OCI-LY3 (cell line): Measurements from ENCODE around the gene BCL11A.

ENCODE experiments used
- H2AFZ ChIP-seq: fragments of 200-600, 300-600 bp; shearing (Covaris generic); 2 replicates; pipeline ENCODE4 v1.6.0; 2014; ENCODE audit warnings: antibody characterized with exemption, low read depth, low read length
- H3K27ac ChIP-seq: fragments of 200-600, 300-600 bp; sonication (generic); 2 replicates; pipeline ENCODE4 v1.5.1; 2014; ENCODE audit warnings: mild to moderate bottlenecking, low read length, moderate library complexity, mixed read lengths
- H3K27me3 ChIP-seq: fragments of 200-600, 300-600 bp; sonication (generic); 2 replicates; pipeline ENCODE4 v1.6.1; 2014; ENCODE audit warnings: low read depth, low read length, mixed read lengths
- H3K36me3 ChIP-seq: fragments of 200-600, 300-600 bp; sonication (generic); replicated peaks from 2 replicates; pipeline ENCODE3; 2014; ENCODE audit warnings: low read depth, low read length, mixed read lengths
- H3K4me1 ChIP-seq: fragments of 300-600, 200-600 bp; sonication (generic); 2 replicates; pipeline ENCODE4 v1.6.1; 2014; ENCODE audit warnings: low read length, mixed read lengths
- H3K4me2 ChIP-seq: fragments of 200-600, 300-600 bp; sonication (generic); 2 replicates; pipeline ENCODE4 v1.6.1; 2014; ENCODE audit warnings: low read length, mixed read lengths
- H3K4me3 ChIP-seq: fragments of 300-600, 200-600 bp; sonication (generic); 2 replicates; pipeline ENCODE4 v1.5.1; 2014; ENCODE audit warnings: antibody characterized with exemption, mild to moderate bottlenecking, low read length, moderate library complexity
- H3K79me2 ChIP-seq: fragments of 300-600, 200-600 bp; shearing (Covaris generic); 2 replicates; pipeline ENCODE4 v1.6.1; 2014; ENCODE audit warnings: mild to moderate bottlenecking, low read length, mixed read lengths
- H3K9ac ChIP-seq: fragments of 300-600, 200-600 bp; shearing (Covaris generic); 2 replicates; pipeline ENCODE4 v1.6.0; 2014; ENCODE audit warnings: mild to moderate bottlenecking, low read length, moderate library complexity
- H3K9me3 ChIP-seq: fragments of 200-600, 300-600 bp; shearing (Covaris generic); 2 replicates; pipeline ENCODE4 v1.6.1; 2014; ENCODE audit warnings: low read length, mixed read lengths; ENCODE audit not compliant: insufficient read depth
- H4K20me1 ChIP-seq: fragments of 200-600, 300-600 bp; sonication (generic); 2 replicates; pipeline ENCODE4 v1.6.1; 2016; ENCODE audit warnings: low read length, mixed read lengths; ENCODE audit not compliant: insufficient read depth
- CTCF ChIP-seq: fragments of 200-600, 300-600 bp; sonication (generic); IDR thresholded peaks from 2 replicates; pipeline ENCODE4 v1.5.1; 2014; ENCODE audit warnings: antibody characterized with exemption, low read length, low read depth
- EZH2phosphoT487 ChIP-seq: fragments of 200-600 bp; shearing (Covaris generic); IDR thresholded peaks from 2 replicates; pipeline ENCODE4 v1.6.1; 2018; ENCODE audit warnings: antibody characterized with exemption, mixed run types, low read depth

Gene BCL11A

GRCh38 chr2:60488291-60488690, 65.2 kb downstream of the BCL11A start:
- H3K9me3 ChIP-seq, result no peaks in the 10 kb centered on the region
- peaks cover 49% of the 10 kb centered on the region for H3K36me3 ChIP-seq
- H2AFZ ChIP-seq, result no peak overlapping the region
- TF ChIP-seq EZH2phosphoT487, result no peak
- TF ChIP-seq CTCF, result no peak
- no peaks in the 10 kb centered on the region for H3K27me3 ChIP-seq
- H3K4me3 ChIP-seq, result no peak overlapping the region
- H3K4me1 ChIP-seq, result peaks cover 88% of the 10 kb centered on the region
- peaks cover 89% of the 10 kb centered on the region for H4K20me1 ChIP-seq
- H3K9ac ChIP-seq, result no peak overlapping the region
- peaks cover 100% of the 10 kb centered on the region for H3K79me2 ChIP-seq
- peak overlapping the region; percentile 38 for H3K4me2 ChIP-seq
- H3K27ac ChIP-seq, result peak overlapping the region; percentile 54

DNA sequence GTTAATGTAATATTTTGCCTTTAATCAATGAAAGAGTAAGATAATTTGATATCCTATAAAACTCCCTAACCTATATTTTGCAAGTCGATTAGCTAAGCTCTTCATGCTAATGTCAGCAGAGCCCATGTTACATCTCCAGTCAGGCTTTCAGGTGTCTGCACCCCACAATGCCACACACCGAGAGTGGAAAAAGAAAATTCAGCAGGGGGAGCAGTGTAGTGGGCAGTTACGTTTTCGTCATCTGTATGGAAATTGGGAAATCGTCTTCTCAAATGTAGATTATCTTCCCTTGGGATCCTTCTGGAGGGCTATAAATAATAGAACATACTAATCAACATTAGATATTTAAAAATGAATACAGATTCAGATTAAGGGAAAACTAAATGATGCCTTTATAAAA, 66.3 kb downstream of the BCL11A start:
- no peak overlapping the region for H3K4me2 ChIP-seq
- no peak overlapping the region for H3K4me3 ChIP-seq
- TF ChIP-seq CTCF (no peak), EZH2phosphoT487 (no peak)
- H3K27me3 ChIP-seq, result no peaks in the 10 kb centered on the region
- no peak overlapping the region for H2AFZ ChIP-seq
- H3K9me3 ChIP-seq, result no peaks in the 10 kb centered on the region
- 0 out of 2 replicates have a peak overlapping the region, but pooled peaks have one; percentile 8 for H3K27ac ChIP-seq
- H3K9ac ChIP-seq, result no peak overlapping the region
- peaks cover 92% of the 10 kb centered on the region for H3K4me1 ChIP-seq
- peaks cover 88% of the 10 kb centered on the region for H4K20me1 ChIP-seq
- peaks cover 52% of the 10 kb centered on the region for H3K36me3 ChIP-seq
- H3K79me2 ChIP-seq, result peaks cover 100% of the 10 kb centered on the region

DNA sequence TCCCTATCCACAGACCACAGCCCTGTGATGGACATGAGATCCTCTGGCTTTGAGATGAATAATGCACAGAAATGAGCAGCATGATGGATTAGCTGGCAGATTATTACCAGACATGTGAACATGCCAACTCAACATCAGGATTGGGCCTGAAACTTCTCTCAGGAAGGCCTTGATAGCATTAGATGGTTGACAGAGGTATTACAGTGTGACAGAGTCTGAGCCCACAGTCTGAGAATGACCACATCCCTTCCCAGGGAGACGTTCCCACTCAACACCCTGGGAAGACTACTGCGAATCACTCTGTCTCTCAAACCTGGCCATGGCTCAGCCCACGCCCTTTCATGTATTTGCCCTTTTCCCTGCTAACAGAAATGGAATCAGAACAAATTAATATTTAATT, 66.9 kb downstream of the BCL11A start:
- Histone ChIP-seq H3K4me1 (peaks cover 98% of the 10 kb centered on the region), H3K27me3 (no peaks in the 10 kb centered on the region), H3K4me3 (no peak overlapping the region), H3K27ac (peak overlapping the region; percentile 86), H3K79me2 (peaks cover 100% of the 10 kb centered on the region), H4K20me1 (peaks cover 88% of the 10 kb centered on the region), H3K9me3 (no peaks in the 10 kb centered on the region), H3K36me3 (peaks cover 56% of the 10 kb centered on the region), H2AFZ (no peak overlapping the region), H3K9ac (no peak overlapping the region), H3K4me2 (peak overlapping the region; percentile 80; the same call in 1 of the 2 replicates)
- no peak for TF ChIP-seq EZH2phosphoT487
- TF ChIP-seq CTCF, result no peak

GRCh38 chr2:60486067-60486466, 67.4 kb downstream of the BCL11A start:
- Histone ChIP-seq H3K27me3 (no peaks in the 10 kb centered on the region), H4K20me1 (peaks cover 88% of the 10 kb centered on the region), H3K79me2 (peaks cover 100% of the 10 kb centered on the region), H3K4me3 (no peak overlapping the region), H3K9me3 (no peaks in the 10 kb centered on the region), H3K27ac (peak overlapping the region; percentile 86), H3K36me3 (peaks cover 60% of the 10 kb centered on the region), H2AFZ (no peak overlapping the region), H3K4me1 (peaks cover 100% of the 10 kb centered on the region), H3K4me2 (peak overlapping the region; percentile 80), H3K9ac (peak overlapping the region; percentile 49; the same call in 1 of the 2 replicates)
- TF ChIP-seq CTCF (no peak), EZH2phosphoT487 (no peak)
